Measurements from ENCODE around the gene RAB11FIP4.
"Not testable (repeated sequence)": the region's sequence is repeated elsewhere in the genome, so short reads cannot be mapped to it uniquely, and the experiment has no call there.

The RAB11FIP4 gene

GRCh38 chr17:31391496-31391949, at the start of gene RAB11FIP4:
RAB11FIP4 (plus strand) TSS chr17:31391675; CDS start chr17:31391853, 178 bp downstream.
- peak; percentile 18 for DNase-seq

- DNase-seq, result not testable (repeated sequence)
Observed at GRCh38 chr17:31345191-31345747, 46.2 kb upstream of the RAB11FIP4 start.

- no peak for DNase-seq
Observed at GRCh38 chr17:31349454-31349853, 42.0 kb upstream of the RAB11FIP4 start.

- no peak for DNase-seq
Observed at GRCh38 chr17:31355935-31356334, 35.5 kb upstream of the RAB11FIP4 start.

GRCh38 chr17:31357091-31357490, 34.4 kb upstream of the RAB11FIP4 start:
- no peak for DNase-seq

- DNase-seq, result no peak
Observed at GRCh38 chr17:31357839-31358394, 33.6 kb upstream of the RAB11FIP4 start.

- no peak for DNase-seq
Observed at GRCh38 chr17:31364012-31364411, 27.5 kb upstream of the RAB11FIP4 start.

GRCh38 chr17:31366088-31366487, 25.4 kb upstream of the RAB11FIP4 start:
- no peak for DNase-seq

- DNase-seq, result no peak
Observed at GRCh38 chr17:31369266-31369665, 22.2 kb upstream of the RAB11FIP4 start.

GRCh38 chr17:31371511-31372097, 19.9 kb upstream of the RAB11FIP4 start:
- DNase-seq, result no peak

- peak; percentile 60 for DNase-seq
Observed at GRCh38 chr17:31373150-31374093, 18.1 kb upstream of the RAB11FIP4 start.

- no peak for DNase-seq
Observed at GRCh38 chr17:31374094-31374447, 17.4 kb upstream of the RAB11FIP4 start.

GRCh38 chr17:31374503-31374902, 17.0 kb upstream of the RAB11FIP4 start:
- DNase-seq, result no peak

- no peak for DNase-seq
Observed at GRCh38 chr17:31378638-31379037, 12.8 kb upstream of the RAB11FIP4 start.

GRCh38 chr17:31379597-31380205, 11.8 kb upstream of the RAB11FIP4 start:
- no peak for DNase-seq

- DNase-seq, result no peak
Observed at GRCh38 chr17:31381165-31381668, 10.3 kb upstream of the RAB11FIP4 start.

- not testable (repeated sequence) for DNase-seq
Observed at GRCh38 chr17:31382668-31383275, 8.7 kb upstream of the RAB11FIP4 start.

GRCh38 chr17:31383488-31383887, 8.0 kb upstream of the RAB11FIP4 start:
- DNase-seq, result not testable (repeated sequence)

- no peak for DNase-seq
Observed at GRCh38 chr17:31385428-31386285, 5.8 kb upstream of the RAB11FIP4 start.

GRCh38 chr17:31386542-31387075, 4.9 kb upstream of the RAB11FIP4 start:
- DNase-seq, result no peak

GRCh38 chr17:31387438-31387837, 4.0 kb upstream of the RAB11FIP4 start:
- DNase-seq, result no peak
